ENCODE measurements around the gene CCDC73.
"Not testable (repeated sequence)": the region's sequence is repeated elsewhere in the genome, so short reads cannot be mapped to it uniquely, and the experiment has no call there.

Gene CCDC73

DNA sequence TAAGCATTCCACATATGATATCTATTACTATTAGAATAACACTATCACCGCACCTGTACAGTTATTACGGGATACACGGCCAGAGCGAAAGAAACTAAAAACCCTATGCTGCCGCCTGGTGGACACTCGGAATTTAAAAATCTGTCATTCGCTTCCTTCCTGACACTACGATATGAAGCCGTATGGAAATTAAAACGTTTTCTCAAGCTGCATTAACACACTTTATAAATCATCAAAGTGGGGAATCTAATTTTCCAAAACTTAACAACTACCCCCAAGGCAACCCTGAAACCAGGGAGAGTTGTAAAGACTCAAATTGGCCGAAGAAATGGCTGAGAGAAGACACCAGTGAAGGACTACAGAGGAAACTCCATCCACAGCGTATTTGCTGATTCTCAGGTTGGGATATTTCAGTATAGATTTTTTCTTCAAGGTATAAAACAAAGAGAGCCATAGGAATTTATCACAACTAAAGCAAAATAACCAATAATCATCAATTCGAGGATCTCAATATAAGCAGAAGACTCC is 1.4 kb downstream of the CCDC73 start:
- DNase-seq: peak; percentile 73

DNA sequence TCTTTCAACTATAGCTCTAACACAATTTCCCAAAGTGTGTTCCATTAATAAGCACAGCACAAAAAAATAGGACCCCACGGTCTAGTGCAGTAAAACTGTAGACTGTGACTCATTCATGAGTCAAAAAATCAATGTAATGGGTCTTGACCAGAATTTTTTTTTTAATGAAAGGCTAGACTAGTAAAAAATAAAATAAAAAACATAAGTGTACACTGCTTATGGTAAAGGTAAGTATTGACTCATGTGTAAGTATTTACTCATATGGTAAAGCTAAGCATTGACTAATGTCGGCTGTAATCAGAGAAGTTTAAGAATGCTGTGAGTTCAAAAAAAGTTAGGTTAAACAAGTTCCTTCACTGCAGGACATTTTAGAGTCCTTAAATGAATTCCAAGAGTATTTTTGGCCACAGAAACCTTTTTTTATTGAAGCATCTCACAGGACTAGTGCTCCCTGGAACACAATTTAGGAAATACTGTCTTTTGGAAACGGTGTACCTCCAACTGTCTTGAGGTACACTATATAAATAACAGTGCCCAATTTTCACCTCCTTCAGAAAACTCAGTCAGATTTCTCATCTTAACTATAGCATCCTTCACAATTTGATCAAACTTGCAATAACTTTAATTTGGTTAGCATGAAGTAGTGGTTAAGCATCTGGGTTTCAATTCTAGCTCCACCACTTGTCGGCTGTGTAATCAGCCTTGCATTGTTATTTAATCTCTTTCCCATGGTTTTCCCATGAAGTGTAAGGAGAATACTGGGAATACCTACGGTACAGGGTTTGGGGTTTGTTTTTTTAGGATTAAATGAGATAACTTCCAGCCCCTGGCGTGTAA is 2.1 kb downstream of the CCDC73 start:
- no peak for DNase-seq

DNA sequence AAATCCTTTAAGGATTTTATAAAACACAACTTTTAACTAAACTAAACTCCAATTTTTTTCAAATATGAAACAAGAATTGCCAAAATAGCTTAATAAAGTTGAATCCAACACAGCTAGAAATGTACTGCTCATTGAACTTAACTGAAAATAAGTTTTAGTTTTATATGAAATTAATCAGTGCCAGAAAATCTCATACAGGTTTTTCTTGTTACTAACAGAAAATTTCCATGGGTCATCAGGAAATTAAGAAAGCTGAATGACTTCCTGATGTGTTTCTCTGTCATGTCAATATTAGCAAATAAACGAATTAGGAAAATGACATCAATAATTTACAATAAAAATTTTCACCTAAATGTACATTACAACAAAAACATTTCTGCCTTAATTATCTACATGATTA is 3.5 kb downstream of the CCDC73 start:
- no peak for DNase-seq

DNA sequence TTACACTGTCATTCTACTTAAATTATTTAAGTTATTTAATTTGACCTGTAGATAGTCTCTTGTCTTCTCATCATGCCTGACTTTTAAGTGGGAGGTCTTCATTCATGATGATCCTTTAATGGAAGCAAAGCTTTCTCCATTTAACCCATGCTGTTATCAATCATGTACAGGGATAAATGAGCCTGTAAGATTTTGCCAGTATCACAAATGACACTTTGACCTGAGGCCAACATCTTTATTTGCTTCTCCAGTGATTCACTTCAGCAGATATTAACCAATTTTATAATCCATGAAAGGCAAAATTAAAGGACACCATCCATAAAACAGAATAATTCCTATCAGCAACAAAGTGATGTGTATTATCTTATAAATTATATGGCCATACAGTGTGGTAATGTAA is 7.7 kb downstream of the CCDC73 start:
- DNase-seq: peak; percentile 2

DNA sequence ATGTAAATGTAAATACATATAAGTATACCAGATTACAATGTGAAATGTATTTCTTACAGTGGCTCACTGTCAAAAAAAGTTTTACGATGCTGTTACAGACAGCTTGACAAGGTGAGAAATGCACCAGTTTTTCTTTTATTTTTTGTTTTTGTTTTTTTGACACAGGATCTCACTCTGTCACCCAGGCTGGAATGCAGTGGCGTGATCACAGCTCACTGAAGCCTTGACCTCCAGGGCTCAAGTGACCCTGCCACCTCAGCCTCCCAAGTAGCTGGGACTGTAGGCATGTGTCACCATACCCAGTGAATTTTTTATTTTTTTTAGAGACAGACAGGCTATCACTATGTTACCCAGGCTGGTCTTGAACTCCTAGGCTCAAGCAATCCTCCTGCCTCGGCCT is 9.2 kb downstream of the CCDC73 start:
- no peak for DNase-seq

DNA sequence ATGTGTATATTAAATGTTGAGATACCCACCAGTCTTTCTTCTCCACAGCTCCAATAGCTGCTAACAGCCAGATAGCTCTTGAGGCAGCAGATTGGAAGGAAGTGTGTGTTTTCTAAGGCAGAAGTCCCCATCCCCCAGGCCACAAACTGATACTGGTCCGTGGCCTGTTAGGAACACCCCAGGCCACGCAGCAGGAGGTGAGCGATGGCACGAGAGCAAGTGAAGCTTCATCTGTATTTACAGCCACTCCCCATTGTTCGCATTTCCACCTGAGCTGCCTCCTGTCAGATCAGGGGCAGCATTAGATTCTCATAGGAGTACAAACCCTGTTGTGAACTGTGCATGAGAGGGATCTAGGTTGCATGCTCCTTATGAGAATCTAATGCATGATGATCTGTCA is 12.7 kb downstream of the CCDC73 start:
- no peak for DNase-seq

DNA sequence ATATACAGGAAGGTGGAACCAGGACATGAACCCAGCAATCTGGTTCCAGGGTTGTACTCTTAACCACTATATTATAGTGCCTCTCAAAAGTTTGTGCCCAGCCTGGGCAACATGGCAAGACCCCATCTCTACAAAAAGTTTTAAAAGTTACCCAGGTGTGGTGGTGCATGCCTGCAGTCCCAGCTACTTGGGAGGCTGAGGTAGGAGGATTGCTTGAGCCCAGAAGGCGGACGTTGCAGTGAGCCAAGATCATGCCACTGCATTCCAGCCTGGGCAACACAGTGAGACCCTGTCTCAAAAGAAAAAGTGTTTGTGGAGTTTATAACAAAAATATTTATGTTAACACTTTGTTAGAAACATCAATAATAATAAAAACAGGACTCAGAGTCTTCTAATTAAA is 13.6 kb downstream of the CCDC73 start:
- not testable (repeated sequence) for DNase-seq

DNA sequence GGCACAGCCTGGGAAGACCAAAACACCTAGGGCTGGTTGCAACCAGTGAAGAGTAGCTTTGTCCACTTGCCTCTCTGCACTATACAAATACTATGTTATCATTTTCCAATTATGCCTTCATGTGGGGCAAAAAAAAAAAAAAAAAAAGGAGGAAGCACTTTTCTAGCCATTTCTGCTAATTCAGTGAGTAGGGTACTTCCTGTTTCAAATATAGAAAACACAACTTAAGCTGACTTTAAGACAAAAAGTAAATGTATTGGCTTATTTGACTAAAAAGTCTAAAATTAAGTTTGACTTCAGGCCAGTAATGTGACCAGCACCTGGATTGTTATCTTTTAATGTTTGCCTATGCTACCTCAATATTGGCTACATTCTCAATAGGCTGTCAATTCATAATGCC is 15.3 kb downstream of the CCDC73 start:
- no peak for DNase-seq

DNA sequence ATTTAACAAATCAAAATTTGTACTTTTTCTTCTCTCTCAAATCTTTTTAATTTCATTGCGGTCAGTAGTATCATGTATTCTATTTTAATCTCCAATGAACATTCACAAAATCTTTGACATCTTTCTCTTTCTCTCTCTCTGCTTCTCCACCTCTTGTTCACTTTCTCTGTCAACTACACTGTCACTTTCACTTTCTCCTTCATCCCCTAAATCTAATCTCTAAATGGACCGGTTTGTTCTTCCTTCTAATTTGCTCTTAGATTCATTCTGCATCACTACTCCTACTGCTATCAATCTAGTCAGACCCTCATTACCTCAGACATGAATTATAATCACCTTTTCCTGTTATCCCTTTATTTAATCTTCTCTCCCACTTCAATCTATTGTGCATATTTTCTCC is 18.6 kb downstream of the CCDC73 start:
- DNase-seq: peak; percentile 17

DNA sequence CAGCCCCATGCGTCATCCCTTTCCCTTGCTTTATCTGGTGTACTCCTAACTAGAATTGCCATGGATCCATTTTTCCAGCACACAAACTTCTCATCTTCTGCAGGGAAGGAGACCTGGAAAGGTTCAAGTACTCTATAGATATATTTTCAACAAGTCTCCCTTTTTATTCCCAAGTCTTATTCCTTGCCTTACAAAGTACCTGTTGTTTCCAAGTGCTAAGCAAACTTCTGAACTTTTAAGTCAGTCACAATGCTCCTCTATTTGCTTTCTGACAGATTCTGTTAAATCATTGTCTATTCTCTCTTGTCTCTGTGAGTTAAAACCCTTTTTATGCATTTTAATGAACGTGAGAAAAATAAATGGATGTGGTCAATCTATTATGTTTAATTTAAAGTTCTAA is 20.4 kb downstream of the CCDC73 start:
- no peak for DNase-seq

DNA sequence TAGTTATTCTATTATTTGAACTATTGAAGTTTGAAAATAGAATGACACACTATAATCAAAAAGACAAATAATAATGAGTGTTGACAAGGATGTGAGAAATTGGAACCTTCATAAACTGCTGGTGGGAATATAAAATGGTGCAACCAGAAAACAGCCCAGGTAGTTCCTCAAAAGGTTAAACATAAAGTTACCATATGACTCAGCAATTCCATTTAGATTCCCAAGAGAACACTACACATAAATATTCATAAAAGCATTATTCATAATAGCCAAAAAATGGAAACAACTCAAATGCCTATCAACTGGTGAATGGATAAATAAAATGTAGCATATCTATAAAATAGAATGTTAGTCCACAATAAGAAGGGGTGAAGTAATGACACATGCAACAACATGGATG is 21.7 kb downstream of the CCDC73 start:
- DNase-seq: no peak

DNA sequence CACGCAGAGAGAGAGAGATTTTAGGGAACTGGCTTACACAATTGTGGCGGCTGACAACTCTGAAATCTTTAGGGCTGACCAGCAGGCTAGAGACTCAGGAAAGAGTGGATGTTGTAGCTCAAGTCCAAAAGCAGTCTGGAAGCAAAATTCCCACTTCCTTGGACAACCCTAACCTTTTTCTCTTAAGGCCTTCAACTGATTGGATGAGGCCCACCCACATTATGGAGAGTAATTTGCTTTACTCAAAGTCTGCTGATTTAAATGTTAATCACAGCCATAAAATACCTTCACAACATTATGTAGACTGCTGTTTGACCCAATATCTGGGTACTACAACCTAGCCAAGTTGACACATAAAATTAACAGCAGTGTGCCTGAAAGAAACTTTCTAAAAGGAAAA is 32.7 kb downstream of the CCDC73 start:
- not testable (repeated sequence) for DNase-seq

DNA sequence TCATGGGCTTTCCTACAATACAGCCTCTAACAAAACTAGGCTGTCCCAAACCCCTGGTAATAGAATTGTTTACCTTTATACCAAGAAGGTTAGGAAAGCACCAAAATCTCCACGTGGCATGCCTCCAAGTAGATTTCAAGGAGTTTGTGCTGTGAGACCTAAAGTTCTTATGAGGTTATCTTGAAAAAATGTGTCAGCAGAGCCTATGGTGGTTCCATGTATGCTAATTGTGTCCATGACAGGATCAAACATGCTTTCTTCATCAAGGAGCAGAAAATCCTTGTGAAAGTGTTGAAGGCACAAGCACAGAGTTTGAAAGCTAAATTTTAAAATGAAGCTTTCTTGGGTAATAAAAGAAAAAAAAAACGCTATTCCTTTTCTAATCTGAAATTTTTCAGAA is 36.2 kb downstream of the CCDC73 start:
- no peak for DNase-seq

DNA sequence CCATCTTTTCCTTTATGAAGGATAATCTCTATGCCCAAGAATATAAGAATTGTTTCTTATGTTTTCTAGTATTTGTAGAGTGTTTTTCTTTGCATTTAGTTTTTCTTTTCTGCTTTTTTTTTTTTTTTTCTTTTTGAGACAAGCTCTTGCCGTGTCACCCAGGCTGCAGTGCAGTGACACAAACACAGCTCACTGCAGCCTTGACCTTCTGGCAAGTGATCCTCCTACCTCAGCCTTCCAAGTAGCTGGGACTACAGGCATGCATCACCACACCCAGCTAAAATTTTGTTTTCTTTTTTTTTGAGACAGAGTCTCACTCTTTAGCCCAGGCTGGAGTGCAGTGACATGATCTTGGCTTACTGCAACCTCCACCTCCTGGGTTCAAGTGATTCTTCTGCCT is 41.3 kb downstream of the CCDC73 start:
- not testable (repeated sequence) for DNase-seq

DNA sequence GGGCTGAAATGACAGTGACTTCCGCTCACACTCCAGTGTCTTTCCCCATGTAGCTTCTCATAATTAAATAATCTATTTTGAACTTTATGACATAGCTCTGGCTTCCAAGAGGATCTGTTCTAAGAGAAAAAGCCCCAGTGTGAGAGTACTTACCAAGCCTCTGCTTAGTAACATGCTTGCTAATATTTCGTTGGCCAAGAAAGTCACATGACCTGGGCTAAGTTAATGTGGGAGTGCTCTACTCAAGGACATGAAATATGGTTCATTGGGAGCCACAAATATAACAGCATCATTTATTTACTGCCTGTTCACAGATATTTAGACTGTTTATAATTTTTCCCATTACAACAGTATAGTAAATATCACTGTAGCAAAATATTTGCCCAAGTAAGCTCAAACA is 42.5 kb downstream of the CCDC73 start:
- DNase-seq: no peak

DNA sequence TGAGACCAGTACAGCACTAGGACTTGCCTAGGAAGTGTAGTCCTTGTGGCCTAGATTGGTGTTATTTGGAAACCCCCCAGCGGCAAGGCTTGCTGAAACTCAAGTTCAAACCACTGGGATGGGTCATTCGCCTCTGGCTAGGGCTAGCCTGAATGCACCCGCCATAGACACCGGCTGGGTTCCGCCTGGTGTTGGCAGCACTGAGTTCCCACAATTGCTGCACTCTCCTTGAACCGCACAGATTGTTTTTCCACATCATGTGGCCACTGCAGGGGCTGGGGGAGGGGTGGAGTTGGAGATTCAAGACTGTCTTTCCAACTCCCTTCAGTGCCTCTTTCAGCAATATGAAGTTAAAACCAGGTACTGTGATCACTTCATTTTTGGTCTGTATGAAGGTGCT is 43.1 kb downstream of the CCDC73 start:
- DNase-seq: peak; percentile 1

DNA sequence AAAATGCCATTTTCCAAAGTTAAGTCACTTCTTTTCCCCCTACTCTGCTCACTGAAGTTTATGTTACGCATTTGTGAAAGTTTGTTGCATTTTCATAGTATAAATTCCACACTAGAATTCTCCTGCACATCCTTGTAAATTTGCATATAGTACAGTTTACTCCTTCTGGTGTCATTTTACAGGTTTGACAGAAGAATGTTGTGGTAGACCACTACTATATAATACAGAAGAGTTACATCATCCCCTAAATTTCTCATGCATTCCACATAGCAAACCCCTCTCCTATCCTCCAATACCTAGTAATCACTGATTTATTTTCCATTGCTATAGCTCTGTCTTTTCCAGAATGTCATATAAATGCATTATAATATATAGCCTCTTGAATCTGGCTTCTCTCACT is 64.5 kb downstream of the CCDC73 start:
- DNase-seq: no peak

DNA sequence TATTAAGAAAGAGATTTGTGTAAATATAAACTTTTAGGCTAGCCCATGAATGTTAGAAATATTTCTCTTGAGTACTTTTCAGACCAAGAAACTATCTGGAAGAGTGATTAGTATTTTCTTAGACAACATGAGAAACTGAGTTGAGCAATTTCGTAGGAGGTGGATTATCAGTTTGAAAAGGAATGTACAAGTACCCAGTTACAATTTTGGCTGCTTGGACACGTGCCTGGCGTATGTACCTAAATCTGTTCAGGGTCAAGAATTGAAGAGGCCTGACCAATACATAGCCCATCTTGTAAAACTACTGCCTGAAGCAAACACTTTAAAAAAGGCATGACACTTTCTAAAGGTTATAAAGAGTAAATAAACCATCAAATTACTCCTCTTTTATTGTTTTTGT is 71.1 kb downstream of the CCDC73 start:
- DNase-seq: no peak

DNA sequence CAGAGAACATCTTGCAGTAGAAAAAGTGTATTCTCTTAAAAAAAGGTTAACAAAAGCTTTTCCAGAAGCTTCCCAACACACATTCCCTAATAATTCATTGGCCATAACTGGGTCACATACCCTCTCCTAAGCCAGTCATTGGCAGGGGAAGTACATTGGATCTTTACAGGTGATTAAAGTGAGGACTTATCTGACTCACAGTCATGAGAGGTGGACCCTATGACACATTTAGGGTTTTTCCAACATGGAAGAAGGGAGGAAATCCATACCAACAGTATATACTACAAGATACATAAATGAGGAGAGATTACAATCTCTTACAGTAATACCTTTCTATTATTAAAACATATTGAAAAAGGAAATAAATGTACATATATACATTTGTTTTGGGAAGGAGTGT is 72.2 kb downstream of the CCDC73 start:
- DNase-seq: no peak

DNA sequence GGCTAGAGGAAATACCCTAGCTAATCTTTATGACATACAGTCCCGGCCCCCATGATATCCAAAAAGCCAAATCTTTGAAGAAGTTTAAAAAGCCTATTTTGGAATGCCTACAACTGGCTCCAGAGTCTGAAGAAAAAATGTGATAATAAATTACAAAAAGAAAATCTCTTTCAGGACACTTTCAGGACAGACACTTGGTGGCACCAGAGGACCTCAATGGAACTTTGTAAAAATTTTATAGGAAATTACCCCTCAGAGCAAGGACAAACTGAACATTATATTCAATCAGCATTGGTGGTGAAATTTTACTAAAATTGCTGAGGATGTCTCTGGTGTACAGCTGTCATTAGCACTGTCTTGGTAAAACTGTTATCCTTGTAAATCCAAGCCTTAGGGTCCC is 81.0 kb downstream of the CCDC73 start:
- DNase-seq: peak; percentile 2

DNA sequence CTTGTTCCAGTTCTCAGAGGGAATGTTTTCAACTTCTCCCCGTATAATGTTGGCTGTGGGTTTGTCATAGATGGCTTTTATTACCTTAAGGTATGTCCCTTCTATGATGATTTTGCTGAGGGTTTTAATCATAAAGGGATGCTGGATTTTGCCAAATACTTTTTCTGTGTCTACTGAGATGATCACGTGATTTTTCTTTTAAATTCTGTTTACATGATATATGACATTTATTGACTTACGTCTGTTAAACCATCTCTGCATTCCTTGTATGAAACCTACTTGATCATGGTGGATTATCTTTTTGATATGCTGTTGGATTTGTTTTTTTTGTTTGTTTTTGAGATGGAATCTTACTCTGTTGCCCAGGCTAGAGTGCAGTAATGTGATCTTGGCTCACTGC is 85.5 kb downstream of the CCDC73 start:
- not testable (repeated sequence) for DNase-seq

DNA sequence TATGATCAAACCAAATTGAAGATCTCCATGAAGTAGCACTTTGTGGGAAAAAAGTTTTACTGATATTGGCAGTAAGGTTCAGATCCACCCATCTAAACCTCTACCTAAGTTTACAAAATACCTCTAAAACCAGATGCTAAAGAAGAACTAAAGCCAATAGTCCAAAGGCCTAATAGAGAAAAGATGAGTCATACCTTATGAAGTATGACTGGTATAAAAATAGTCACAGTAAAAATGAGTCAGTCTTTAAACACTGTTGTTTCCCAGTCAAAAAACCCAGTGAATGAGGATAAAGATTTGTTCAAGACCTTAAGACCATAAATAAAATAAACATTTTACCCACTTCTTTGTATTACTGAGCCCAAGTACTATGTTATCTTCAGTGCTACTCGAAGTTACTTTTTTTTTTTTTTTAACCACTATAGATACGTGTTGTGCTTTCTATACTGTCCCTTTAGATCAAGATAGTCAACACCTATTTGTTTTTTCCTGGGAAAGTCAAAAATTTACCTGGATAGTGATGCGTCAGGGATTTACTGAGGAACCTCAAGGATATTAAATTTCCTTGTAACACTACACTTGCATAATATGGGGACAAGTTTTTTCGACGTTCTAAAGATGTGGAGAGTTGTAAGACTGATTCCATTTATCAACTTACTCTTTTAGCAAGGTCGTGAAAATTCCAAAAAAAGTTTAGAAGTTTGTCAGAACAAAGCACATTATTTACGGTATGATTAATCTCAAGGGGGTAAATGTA is 87.3 kb downstream of the CCDC73 start:
- no peak for DNase-seq

DNA sequence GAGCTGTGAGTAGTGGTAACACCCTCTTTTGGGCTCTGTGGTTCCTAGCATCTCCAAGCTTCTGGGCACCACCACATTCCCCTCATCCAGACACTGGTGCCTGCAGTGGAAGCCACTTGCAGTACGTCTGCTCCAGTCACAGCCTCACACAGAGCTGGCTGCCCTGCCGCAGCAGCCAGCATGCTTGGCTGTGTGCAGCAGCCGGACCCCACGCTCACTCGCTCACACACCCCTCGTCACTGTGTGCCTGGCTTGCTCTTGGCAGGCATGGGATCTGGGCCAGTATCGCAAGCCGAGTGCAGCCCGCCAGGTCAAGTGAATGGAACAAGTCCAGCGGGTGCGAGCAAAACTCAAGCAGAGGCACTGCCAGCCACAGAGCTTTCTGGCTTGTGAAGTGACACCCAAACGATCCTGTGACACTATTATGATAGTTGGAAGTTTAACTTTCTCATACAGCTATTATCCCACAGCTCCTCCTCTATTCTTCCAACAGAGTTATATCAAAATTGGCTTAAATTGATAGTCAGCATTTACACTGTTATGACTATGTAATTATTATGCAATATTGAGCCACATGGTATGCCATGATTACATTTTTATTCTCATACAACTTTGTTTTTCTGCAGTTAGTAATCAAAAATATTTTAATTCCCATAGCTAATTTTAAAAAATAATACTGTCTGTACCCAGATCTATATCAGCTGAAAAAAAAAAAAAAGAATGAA is 89.0 kb downstream of the CCDC73 start:
- DNase-seq: no peak

DNA sequence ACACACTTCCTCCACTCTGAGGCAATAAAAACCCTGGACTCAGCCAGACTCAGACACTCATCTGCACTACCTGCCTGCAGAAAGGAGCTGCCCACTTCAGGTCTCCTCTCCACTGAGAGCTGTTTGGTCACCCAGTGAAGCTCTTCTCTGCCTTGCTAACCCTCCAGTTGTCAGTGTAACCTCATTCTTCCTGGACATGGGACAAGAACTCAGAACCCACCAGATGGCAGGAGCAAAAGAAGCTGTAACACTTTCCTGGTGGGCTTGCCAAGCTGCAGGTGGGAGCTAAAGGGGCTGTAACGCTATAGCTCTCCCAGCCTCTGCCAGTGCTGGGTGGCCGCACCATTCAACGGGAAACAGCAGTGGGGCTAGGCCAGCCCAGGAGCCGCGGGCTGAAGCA is 89.7 kb downstream of the CCDC73 start:
- DNase-seq: no peak
